CD8-positive, alpha-beta memory T cell (primary cell): ENCODE measurements around the gene XKR7. TPM values are rescaled to one million over a fixed set of nuclear protein-coding genes. Genes with fewer than 3 reads are reported as not detected.
"Not testable (repeated sequence)": the region's sequence is repeated elsewhere in the genome, so short reads cannot be mapped to it uniquely, and the experiment has no call there.

Experiments
- CTCF ChIA-PET: fragments of 350-600 bp; sonication (Branson Sonifier 250); formaldehyde crosslinking; loops from one replicate; lab custom pipeline; 2021; ENCODE audit warnings: antibody characterized with exemption; lab: Charles Lee
- POLR2A ChIA-PET: fragments of 350-600 bp; sonication (Branson Sonifier 250); formaldehyde crosslinking; loops from one replicate; lab custom pipeline; 2021; ENCODE audit warnings: antibody characterized with exemption; lab: Charles Lee
- DNase-seq, 5 donors: peaks; one replicate each; pipeline versions ENCODE4 v3.0.0 to v3.0.0-alpha.2; 2020 to 2022; ENCODE audit warnings: mixed read lengths in 1 of 5
- H3K27ac ChIP-seq: one replicate; pipeline ENCODE4 v1.7.0; 2013; ENCODE audit warnings: low read depth, mild to moderate bottlenecking, low read length, moderate library complexity
- H3K27me3 ChIP-seq: 2 replicates; pipeline ENCODE4 v1.7.0; 2013; ENCODE audit warnings: low read length, mild to moderate bottlenecking; ENCODE audit not compliant: insufficient read depth, poor library complexity, severe bottlenecking
- H3K36me3 ChIP-seq: 2 replicates; pipeline ENCODE4 v1.7.0; 2013; ENCODE audit warnings: mild to moderate bottlenecking, low read length, moderate library complexity; ENCODE audit not compliant: insufficient read depth
- H3K4me1 ChIP-seq: 2 replicates; pipeline ENCODE4 v1.7.0; 2013; ENCODE audit warnings: mild to moderate bottlenecking, low read length, moderate library complexity; ENCODE audit not compliant: insufficient read depth
- H3K4me3 ChIP-seq: 2 replicates; pipeline ENCODE4 v1.7.0; 2013; ENCODE audit warnings: mild to moderate bottlenecking, low read length
- H3K9me3 ChIP-seq: 2 replicates; pipeline ENCODE4 v1.7.0; 2013; ENCODE audit warnings: mild to moderate bottlenecking, low read length
- H3K27ac Mint-ChIP-seq, 8 donors: one replicate each; pipeline ENCODE4 v1.8.0; 2020 to 2021; ENCODE audit warnings: mixed read lengths in 8 of 8, mild to moderate bottlenecking in 6 of 8, inconsistent platforms in 3 of 8, moderate library complexity in 3 of 8
- H3K27me3 Mint-ChIP-seq, 2 donors: one replicate each; pipeline ENCODE4 v1.8.0; 2020 to 2021; ENCODE audit warnings: mixed read lengths in 2 of 2, mild to moderate bottlenecking in 1 of 2, moderate library complexity in 1 of 2
- H3K36me3 Mint-ChIP-seq, 3 donors: one replicate each; pipeline ENCODE4 v1.8.0; 2020 to 2021; ENCODE audit warnings: mixed read lengths in 3 of 3, inconsistent platforms in 1 of 3, mild to moderate bottlenecking in 1 of 3
- H3K4me1 Mint-ChIP-seq, 3 donors: one replicate each; pipeline ENCODE4 v1.8.0; 2020 to 2021; ENCODE audit warnings: mixed read lengths in 3 of 3, inconsistent platforms in 1 of 3, mild to moderate bottlenecking in 1 of 3
- H3K4me3 Mint-ChIP-seq, 7 donors: one replicate each; pipeline ENCODE4 v1.8.0; 2020 to 2021; ENCODE audit warnings: mixed read lengths in 7 of 7, mild to moderate bottlenecking in 6 of 7, moderate library complexity in 4 of 7, inconsistent platforms in 2 of 7
- H3K9me3 Mint-ChIP-seq, 5 donors: one replicate each; pipeline ENCODE4 v1.8.0; 2020 to 2022; ENCODE audit warnings: mixed read lengths in 5 of 5, mild to moderate bottlenecking in 3 of 5, moderate library complexity in 2 of 5, inconsistent platforms in 1 of 5
- polyA plus RNA-seq: library from polyadenylated mRNA; unstranded; fragments of 300-500 nt; fragmentation: Illumina TruSeq; gene quantifications from one replicate; pipeline ENCODE4 v1.2.3, GENCODE V29; 2021
- total RNA-seq, 2 experiments: library from RNA; stranded (reverse); gene quantifications; one replicate each; pipeline ENCODE4 v1.2.3, GENCODE V29; 2021

Gene XKR7, protein sequence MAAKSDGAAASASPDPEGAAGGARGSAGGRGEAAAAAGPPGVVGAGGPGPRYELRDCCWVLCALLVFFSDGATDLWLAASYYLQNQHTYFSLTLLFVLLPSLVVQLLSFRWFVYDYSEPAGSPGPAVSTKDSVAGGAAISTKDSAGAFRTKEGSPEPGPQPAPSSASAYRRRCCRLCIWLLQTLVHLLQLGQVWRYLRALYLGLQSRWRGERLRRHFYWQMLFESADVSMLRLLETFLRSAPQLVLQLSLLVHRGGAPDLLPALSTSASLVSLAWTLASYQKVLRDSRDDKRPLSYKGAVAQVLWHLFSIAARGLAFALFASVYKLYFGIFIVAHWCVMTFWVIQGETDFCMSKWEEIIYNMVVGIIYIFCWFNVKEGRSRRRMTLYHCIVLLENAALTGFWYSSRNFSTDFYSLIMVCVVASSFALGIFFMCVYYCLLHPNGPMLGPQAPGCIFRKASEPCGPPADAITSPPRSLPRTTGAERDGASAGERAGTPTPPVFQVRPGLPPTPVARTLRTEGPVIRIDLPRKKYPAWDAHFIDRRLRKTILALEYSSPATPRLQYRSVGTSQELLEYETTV
- total RNA-seq, result not detected
- polyA plus RNA-seq, result 0.02 TPM

DNA sequence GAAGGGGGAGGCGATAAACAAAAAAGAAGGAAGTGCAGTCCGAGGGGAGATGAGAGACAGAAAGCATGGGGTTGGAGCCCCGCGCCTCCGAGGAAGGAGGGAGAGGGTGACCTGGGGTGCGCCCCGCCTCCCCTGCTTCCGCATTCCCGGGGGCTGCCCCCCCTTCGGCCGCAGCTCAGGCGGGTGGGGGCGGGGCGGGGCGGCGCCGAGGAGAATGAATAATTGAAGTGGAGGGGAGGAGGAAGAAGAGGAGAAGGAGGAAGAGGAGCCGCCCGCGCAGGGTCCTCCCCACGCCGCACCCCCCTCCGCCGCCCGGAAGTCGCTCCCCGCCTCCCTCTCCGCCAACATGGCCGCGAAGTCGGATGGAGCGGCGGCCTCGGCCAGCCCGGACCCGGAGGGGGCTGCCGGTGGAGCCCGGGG, at the start of gene XKR7:
Gene XKR7 (plus strand): TSS at position 322 of the 420 bp plus-strand sequence. CDS start 25 bp downstream, at position 347.
- H3K4me3 Mint-ChIP-seq, result peak within 1 kb of the TSS; percentile 73 to 87 (median 85)
- H3K4me1 ChIP-seq, result no peaks in the 10 kb centered on the region
- no peak within 1 kb of the TSS for H3K4me3 ChIP-seq
- peaks cover 42 to 71% of the 10 kb centered on the region in 2 donors for H3K27me3 Mint-ChIP-seq
- H3K27ac Mint-ChIP-seq, result peak within 1 kb of the TSS in 3 of 8 donors; percentile 55 to 91 (median 61)
- H3K36me3 ChIP-seq, result no peaks in the 10 kb centered on the region
- peaks cover 5 to 13% (median 8%) of the 10 kb centered on the region in 3 donors for H3K4me1 Mint-ChIP-seq
- POLR2A ChIA-PET, result no interaction called here
- no peak within 1 kb of the TSS for H3K27ac ChIP-seq
- H3K9me3 ChIP-seq, result no peaks in the 10 kb centered on the region
- H3K36me3 Mint-ChIP-seq, result peaks cover 0 to 4% (median 0%) of the 10 kb centered on the region in 3 donors
- CTCF ChIA-PET, result interaction anchor here (1.1 kb wide), 1 partner anchor 16 kb away, joined by 5 read pairs; the partner anchor contains the start of gene PDRG1
- no peak for DNase-seq
- peaks cover 0 to 4% (median 2%) of the 10 kb centered on the region in 5 donors for H3K9me3 Mint-ChIP-seq
- H3K27me3 ChIP-seq, result peaks cover 25% of the 10 kb centered on the region

DNA sequence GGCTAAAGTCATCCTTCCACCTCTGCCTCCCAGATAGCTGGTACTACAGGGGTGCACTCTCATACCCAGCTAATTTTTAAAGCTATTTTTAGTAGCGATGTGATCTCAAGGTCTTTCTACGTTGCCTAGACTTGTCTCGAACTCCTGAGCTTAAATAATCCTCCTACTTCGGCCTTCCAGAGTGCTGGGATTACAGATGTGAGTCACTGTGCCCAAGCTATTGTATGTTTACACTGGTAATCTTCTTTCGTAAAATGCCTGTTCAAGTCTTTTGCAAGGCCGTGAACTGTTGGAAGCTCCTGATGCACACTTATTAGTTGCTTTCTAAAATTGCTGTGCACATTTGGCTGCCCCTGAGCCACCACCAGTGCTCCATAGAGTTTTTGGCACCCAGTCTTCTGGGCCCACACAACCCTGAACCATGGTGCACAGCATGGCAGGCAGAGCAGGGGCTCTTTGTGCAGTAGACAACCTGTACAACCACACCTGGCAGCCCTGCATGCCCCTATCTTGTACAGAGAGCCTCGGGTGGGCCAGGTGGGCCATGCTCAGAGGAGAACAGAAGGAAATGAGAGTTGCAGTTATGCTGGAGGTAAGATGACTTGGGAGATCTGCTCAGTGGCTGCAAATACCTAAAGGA, 49.4 kb upstream of the XKR7 start:
- Mint-ChIP-seq H3K4me3 (no peak overlapping the region), H3K27ac (no peak overlapping the region), H3K36me3 (no peaks in the 10 kb centered on the region), H3K4me1 (no peaks in the 10 kb centered on the region), H3K9me3 (peaks cover 0 to 3% (median 0%) of the 10 kb centered on the region in 5 donors), H3K27me3 (peaks cover 20 to 57% of the 10 kb centered on the region in 2 donors)
- CTCF ChIA-PET, result no interaction called here
- no peaks in the 10 kb centered on the region for H3K9me3 ChIP-seq
- H3K4me3 ChIP-seq, result no peak overlapping the region
- no peaks in the 10 kb centered on the region for H3K4me1 ChIP-seq
- no peaks in the 10 kb centered on the region for H3K36me3 ChIP-seq
- DNase-seq, result no peak
- no peaks in the 10 kb centered on the region for H3K27me3 ChIP-seq
- no peak overlapping the region for H3K27ac ChIP-seq
- POLR2A ChIA-PET, result no interaction called here

DNA sequence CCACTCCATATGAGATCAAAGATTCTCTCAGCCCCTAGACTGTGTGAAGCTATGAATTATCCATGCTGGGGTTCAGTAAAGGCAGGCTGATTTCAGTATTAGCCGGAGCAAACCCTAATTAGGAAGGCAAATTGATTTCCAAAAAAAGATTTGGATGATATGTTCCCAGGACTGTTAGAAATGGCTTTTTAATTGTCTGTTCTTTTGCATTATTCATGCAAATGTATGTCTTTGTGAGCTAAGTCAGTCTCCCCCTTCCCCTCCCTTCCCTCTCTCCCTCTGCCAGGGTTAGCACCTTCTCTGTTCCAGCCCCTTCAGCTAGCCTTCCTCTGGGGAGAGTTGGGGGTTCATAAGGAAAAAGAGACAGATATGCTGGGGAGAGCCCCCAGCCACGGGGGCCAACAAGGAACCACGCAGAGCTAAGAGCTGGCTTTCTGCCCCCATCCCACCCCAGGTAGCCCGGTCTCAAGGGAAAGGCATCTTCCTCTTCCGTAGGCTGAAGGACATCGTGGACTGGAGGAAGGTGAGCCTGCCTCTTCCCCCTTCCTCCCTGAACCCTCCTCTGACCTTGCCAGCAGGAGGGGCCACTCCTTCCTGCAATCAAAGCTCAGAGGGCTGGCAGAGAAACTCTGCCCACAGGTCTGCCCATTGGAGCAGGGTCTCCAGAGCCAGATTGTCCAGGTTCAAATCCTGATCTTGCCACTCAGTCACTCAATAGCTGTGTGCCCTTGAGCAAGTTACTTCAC, 48.4 kb upstream of the XKR7 start:
- Mint-ChIP-seq H3K36me3 (no peaks in the 10 kb centered on the region), H3K9me3 (peaks cover 0 to 3% (median 0%) of the 10 kb centered on the region in 5 donors), H3K4me1 (no peaks in the 10 kb centered on the region), H3K27me3 (peaks cover 26 to 67% of the 10 kb centered on the region in 2 donors), H3K27ac (no peak overlapping the region), H3K4me3 (no peak overlapping the region)
- Histone ChIP-seq H3K4me3 (no peak overlapping the region), H3K36me3 (no peaks in the 10 kb centered on the region), H3K27me3 (no peaks in the 10 kb centered on the region), H3K4me1 (no peaks in the 10 kb centered on the region), H3K27ac (no peak overlapping the region), H3K9me3 (no peaks in the 10 kb centered on the region)
- DNase-seq, result no peak
- CTCF ChIA-PET, result interaction anchor here (1.4 kb wide), 1 partner anchor 17 kb away, joined by 3 read pairs; no protein-coding TSS in a partner anchor
- POLR2A ChIA-PET, result no interaction called here

DNA sequence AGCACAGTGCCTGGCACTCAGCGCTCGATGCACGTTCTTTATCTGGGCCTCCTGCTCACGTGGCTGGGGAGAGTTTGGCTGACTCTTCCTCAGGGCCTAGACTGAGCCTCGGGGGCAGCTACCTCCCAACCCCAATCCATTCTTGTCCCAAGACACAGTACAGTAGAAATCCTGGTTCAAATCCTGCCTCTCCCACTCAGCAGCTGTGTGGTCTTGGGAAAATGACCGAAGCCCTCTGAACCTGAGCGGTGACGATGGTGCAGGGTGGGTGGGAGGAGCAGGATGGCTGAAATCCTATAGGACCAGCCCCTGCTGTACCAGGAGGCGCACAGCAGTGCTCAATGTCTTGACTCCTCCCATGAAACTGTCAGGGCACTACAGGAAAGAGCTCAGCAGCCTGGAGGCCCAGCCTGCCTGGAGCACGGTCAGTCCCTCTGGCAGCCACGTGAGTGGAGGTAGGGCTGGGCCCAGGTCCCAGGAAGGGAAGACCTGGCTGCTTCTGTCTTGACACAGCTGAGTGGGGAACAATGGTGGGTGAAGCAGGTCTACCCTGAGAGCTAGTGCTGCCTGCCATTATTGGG, 47.6 kb upstream of the XKR7 start:
- POLR2A ChIA-PET, result no interaction called here
- Mint-ChIP-seq H3K27ac (no peak overlapping the region), H3K9me3 (peaks cover 0 to 3% (median 0%) of the 10 kb centered on the region in 5 donors), H3K4me1 (no peaks in the 10 kb centered on the region), H3K27me3 (peaks cover 30 to 74% of the 10 kb centered on the region in 2 donors), H3K4me3 (no peak overlapping the region), H3K36me3 (no peaks in the 10 kb centered on the region)
- Histone ChIP-seq H3K27me3 (peaks cover 1% of the 10 kb centered on the region), H3K36me3 (no peaks in the 10 kb centered on the region), H3K27ac (no peak overlapping the region), H3K4me1 (no peaks in the 10 kb centered on the region), H3K9me3 (no peaks in the 10 kb centered on the region), H3K4me3 (no peak overlapping the region)
- no peak for DNase-seq
- CTCF ChIA-PET, result interaction anchor here (1.4 kb wide), 1 partner anchor 16 kb away, joined by 3 read pairs; no protein-coding TSS in a partner anchor

DNA sequence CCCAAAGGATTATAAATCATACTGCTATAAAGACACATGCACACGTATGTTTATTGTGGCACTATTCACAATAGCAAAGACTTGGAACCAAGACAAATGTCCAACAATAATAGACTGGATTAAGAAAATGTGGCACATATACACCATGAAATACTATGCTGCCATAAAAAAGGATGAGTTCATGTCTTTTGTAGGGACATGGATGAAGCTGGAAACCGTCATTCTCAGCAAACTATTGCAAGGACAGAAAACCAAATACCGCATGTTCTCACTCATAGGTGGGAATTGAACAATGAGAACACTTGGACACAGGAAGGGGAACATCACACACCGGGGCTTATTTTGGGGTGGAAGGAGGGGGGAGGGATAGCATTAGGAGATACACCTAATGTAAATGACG, 46.5 kb upstream of the XKR7 start:
- peaks cover 31 to 85% of the 10 kb centered on the region in 2 donors for H3K27me3 Mint-ChIP-seq
- POLR2A ChIA-PET, H3K36me3 Mint-ChIP-seq, H3K4me3 ChIP-seq, H3K36me3 ChIP-seq, H3K9me3 Mint-ChIP-seq, H3K9me3 ChIP-seq, CTCF ChIA-PET, H3K27me3 ChIP-seq, H3K4me1 ChIP-seq, H3K4me1 Mint-ChIP-seq, H3K4me3 Mint-ChIP-seq, H3K27ac ChIP-seq, DNase-seq, H3K27ac Mint-ChIP-seq: not testable (repeated sequence)

DNA sequence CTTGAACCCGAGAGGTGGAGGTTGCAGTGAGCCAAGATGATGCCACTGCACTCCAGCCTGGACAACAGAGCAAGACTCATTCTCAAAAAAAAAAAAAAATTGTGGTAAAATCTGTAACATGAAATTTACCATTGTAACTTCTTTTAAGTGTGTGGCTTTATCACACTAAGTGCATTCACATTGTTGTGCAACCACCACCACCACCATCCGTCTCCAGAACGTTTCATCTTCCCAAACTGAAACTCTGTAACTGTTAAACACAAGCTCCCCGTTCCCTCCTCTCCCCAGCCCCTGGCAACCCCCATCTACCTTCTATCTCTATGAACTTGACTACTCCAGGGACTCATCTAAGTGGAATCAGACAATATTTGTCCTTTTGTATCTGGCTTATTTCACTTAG, 45.8 kb upstream of the XKR7 start:
- H3K36me3 ChIP-seq, result no peaks in the 10 kb centered on the region
- Mint-ChIP-seq H3K4me1 (no peaks in the 10 kb centered on the region), H3K9me3 (peaks cover 0 to 3% (median 0%) of the 10 kb centered on the region in 5 donors), H3K27me3 (peaks cover 31 to 84% of the 10 kb centered on the region in 2 donors), H3K36me3 (no peaks in the 10 kb centered on the region), H3K27ac (no peak overlapping the region), H3K4me3 (no peak overlapping the region)
- H3K4me3 ChIP-seq, result no peak overlapping the region
- CTCF ChIA-PET, result no interaction called here
- H3K27me3 ChIP-seq, result peaks cover 6% of the 10 kb centered on the region
- no peak for DNase-seq
- H3K9me3 ChIP-seq, result no peaks in the 10 kb centered on the region
- no peak overlapping the region for H3K27ac ChIP-seq
- H3K4me1 ChIP-seq, result no peaks in the 10 kb centered on the region
- POLR2A ChIA-PET, result no interaction called here

DNA sequence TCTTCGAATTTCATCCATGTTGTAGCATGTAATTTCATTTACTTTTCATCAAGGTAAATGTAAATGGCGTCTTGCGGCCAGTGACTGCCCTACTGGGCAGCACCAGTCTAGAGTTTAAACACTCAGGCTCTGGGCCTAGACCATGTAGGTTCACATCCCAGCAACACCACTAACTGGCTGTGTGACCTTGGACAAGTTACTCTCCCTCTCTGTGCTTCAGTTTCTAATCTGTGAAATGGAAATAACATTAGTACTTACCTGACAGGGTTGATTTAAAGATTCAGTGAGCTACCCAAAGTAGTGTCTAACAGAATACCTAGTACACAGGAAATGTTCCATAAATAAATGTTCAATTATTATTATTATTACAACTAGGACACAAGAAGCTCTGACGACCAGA, 45.4 kb upstream of the XKR7 start:
- Histone ChIP-seq H3K4me1 (no peaks in the 10 kb centered on the region), H3K9me3 (no peaks in the 10 kb centered on the region), H3K4me3 (no peak overlapping the region), H3K36me3 (no peaks in the 10 kb centered on the region), H3K27ac (no peak overlapping the region), H3K27me3 (peaks cover 6% of the 10 kb centered on the region)
- H3K36me3 Mint-ChIP-seq, result no peaks in the 10 kb centered on the region
- H3K9me3 Mint-ChIP-seq, result peaks cover 0 to 3% (median 0%) of the 10 kb centered on the region in 5 donors
- H3K27me3 Mint-ChIP-seq, result peaks cover 31 to 84% of the 10 kb centered on the region in 2 donors
- no peaks in the 10 kb centered on the region for H3K4me1 Mint-ChIP-seq
- CTCF ChIA-PET, result no interaction called here
- no peak overlapping the region for H3K4me3 Mint-ChIP-seq
- POLR2A ChIA-PET, result no interaction called here
- H3K27ac Mint-ChIP-seq, result no peak overlapping the region
- DNase-seq, result no peak
